Stimulated activated naive CD4-positive, alpha-beta T cell treated with Interleukin-2 at 50 U/mL for 16 hours (primary cell): ENCODE results near the gene PURB.
"Not testable (repeated sequence)": the region's sequence is repeated elsewhere in the genome, so short reads cannot be mapped to it uniquely, and the experiment has no call there.

Experiments
- DNase-seq: peaks from one replicate; lab custom pipeline; 2025; lab: John Stamatoyannopoulos, UW

The PURB gene

DNA sequence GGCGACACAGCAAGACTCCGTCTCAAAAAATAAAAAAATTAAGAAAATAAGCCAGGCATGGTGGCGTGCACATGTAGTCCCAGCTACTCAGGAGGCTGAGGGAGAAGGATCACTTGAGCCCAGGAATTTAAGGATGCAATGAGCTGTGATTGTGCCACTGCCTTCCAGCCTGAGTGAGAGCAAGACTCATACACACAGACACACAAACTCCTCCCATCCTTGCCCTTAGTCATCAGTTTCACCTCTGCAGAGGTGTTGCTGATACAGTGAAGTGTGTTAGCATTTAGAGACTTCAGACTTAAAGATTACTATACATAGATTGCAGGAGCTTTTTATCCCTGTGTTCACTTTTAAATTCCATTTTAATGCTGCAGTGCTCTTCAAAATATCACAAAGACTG lies 31.9 kb downstream of the PURB start:
- no peak for DNase-seq

DNA sequence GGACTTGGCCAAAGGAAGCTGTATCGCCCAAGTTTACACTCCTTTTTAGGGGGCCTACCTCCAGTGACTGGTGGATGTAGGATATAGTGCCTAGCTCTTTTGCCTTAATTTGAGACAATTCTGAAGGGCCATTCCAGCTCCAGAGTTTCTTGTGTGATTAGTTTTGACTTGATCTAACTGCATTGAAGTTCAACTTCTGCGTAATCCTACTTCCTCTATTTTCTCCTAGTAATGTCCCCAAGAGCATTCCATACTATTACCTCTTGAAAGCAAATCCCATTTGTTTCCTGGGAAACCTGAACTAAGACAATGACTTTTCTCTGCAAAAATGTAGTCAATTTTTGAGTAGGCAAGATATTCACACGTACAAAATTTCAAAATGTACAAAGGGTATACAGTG lies 32.7 kb downstream of the PURB start:
- DNase-seq: no peak

DNA sequence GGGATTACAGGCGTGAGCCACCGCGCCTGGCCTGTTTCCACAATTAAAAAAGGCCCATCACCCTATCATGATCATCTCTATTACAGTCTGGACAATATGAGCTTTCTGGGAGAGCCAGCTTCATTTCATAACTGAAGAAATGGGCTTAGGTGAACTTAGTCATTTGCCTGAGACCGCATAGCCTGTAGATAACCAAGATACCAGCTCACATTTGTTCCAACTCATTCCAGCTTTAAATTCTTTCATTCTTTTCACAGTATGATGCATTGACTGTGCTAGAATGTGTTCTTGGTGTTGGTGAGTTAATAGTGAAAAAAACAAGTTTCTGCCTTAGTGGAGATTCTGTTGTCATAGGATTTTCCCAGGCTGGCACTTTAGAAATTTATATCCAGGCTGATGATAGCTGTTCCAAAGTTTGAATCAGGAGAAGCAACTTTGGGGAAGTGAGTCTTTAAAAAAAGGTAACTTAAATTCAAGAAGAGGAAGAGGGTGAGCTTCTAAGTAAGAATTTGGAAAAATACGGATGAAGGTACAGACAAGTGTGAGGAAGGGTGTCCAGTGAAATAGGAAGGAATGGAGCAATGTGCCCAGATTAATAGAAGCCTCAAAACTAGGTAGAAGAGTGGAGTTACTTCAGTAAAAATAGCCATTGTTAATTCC lies 35.3 kb downstream of the PURB start:
- no peak for DNase-seq

DNA sequence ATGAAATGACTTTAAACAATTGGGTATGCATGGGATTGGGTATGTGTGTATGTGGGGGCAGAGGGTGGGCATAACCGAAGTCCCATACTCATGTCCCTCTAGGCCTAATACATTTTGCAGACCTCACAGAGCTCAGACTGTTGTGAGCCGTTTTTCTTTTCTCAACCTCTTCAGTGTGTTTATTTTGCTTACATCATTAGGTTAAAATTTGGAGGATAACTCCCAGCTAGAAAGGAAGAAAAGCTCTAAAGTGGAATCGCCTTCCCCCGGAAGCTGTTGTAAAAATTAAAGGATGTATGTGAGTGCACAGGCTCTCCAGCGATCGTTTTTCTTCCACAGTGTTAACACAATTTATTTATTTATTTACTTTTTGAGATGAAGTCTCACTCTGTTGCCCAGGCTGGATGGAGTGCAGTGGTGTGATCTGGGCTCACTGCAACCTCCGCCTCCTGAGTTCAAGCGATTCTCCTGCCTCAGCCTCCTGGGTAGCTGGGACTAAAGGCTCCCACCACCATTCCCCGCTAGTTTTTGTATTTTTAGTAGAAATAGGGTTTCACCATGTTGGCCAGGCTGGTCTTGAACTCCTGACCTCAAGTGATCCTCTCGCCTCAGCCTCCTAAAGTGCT lies 36.0 kb downstream of the PURB start:
- no peak for DNase-seq

DNA sequence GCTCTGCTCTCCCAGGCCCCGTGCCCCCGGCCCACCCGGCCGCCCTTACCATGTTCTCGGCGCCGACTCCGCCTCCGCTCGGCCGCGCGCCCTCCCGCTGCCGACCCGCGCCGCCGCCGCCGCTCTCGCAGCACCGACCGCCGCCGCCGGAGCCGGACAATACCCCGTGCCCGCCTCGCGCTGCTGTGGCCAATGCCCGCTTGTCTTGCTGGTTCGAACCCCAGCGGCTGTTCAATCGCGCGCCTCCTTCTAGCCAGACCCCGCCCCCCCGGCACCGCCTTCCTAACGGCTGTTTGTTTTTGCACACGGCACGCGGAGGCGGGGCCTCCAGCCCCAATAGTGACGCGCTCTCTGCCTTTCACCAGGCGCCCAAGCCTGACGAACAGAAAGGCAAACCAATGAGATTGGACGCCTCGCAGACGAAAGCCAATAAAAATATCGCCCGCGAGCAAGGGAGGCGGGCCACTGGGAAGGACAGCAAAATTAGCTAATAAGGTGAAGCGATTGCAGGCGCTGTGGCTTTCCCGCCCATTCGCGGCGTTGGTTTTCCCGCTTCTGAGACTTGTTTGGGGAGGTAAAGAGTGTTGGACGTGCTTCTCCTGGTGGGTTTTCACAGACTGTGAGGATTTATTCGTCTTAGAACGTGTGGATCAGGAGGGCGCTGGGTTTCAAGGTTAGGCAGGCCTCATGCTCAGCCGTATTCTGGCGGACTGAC lies 37.3 kb downstream of the PURB start, which contains the start of gene H2AZ2:
Gene H2AZ2, minus strand, starts transcription at position 168 of the 715 bp plus-strand sequence. Its CDS starts 116 bp downstream, at position 52.
- DNase-seq: peak; percentile 100

DNA sequence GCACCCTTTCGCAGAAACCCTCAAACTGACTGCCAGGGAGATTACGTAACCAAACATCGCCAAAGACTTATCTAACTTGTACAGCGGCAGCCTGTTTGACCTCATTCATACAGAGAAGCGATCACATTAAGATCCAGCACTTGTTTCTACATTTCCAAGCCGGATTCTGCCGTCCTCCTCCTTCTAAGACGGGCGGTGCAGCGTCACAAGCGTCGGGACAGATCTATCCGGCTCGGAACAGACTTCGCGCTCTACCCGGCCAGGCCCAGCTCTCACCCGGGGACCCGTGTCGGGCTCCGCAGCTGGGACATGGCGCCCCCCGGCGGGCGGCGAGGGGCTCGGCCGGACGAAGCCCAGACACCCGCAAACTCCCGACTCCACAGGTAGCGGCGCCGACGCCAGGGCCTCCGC lies 37.8 kb downstream of the PURB start:
- DNase-seq: peak; percentile 76

DNA sequence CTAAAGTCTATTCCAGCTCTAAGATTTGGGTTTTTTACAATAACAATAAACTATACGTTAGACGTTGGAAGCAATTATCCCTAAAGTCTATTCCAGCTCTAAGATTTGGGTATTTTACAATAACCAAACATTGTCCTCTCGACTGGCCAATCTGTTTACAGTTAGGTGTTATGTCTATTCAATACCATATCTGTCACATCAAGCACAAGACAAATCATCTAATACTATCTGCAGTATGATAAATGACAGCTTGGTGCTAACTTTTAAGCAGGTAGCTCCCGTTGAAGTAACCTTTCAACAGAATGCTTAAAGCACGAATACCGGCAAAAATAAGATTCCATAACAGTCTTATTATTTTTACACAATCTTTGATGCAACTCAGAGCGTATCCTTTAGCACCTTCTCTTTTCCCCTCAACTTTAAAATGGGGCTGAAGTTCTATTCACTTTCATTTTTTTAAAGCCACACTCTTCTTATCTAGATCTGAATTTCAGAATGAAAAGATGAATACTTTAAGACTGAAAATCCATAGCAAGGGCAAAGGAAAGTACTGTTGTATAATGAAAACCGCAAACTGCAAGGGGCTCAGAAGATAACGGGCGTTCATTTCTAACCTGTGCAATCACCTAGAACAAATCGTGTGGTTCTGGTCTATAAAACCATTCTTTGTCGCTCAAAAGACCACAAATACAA lies 38.4 kb downstream of the PURB start:
- DNase-seq: no peak

DNA sequence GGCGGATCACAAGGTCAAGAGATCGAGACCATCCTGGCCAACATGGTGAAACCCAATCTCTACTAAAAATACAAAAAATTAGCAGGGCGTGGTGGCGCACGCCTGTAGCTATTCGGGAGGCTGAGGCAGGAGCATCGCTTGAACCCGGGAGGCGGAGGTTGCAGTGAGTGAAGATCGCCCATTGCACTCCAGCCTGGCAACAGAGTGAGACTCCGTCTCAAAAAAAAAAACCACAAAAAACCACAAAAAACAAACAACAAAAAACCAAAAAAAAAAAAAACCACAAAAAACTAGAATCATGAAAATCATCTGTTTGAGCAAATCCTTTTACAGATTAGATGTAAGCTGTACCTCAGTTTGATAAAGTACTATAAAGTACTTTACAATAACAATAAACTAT lies 38.9 kb downstream of the PURB start:
- DNase-seq: not testable (repeated sequence)

DNA sequence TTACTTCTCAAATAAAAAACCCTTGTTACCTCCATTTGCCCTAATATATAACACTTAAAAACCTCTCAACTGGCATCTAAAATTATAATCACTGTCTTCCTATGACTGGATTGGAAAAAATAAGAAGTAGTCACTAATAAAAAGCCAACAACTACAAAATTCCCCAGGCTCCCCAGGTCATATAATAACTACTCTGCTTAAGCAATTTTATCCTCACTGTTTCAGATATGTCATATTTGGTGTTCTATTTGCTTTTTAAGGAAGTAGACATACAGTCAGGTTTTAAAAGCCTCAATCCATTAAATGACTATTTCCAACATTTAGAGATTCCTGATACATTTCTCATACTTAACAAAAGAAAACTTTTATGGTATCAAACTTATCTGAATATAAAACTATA lies 39.9 kb downstream of the PURB start:
- DNase-seq: no peak

DNA sequence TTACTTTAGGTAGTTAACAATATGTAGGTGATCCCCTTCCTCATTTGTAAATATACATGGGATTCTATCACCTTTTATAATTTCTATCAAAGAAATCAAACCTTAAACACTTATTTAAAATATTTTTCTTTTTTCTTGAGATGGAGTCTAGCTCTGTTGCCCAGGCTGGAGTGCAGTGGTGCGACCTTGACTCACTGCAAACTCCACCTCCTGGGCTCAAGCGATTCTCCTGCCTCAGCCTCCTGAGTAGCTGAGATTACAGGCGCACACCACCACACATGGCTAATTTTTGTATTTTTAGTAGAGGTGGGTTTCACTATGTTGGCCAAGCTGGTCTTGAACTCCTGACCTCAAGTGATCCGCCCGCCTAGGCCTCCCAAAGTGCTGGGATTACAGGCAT lies 41.9 kb downstream of the PURB start:
- not testable (repeated sequence) for DNase-seq

DNA sequence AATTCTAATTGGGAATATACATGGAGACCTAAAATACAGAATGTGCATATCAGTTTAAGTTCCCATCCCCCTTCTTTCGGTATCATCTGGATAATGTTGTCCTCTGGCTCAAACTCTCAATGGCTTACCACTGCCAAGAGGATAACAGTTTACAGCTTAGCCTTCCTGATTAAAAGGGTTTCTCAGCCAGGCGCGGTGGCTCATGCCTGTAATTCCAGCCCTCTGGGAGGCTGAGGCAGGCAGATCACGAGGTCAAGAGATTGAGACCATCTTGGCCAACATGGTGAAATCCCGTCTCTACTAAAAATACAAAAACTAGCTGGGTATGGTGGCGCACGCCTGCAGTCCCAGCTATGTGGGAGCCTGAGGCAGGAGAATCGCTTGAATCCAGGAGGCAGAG lies 42.7 kb downstream of the PURB start:
- DNase-seq: not testable (repeated sequence)

DNA sequence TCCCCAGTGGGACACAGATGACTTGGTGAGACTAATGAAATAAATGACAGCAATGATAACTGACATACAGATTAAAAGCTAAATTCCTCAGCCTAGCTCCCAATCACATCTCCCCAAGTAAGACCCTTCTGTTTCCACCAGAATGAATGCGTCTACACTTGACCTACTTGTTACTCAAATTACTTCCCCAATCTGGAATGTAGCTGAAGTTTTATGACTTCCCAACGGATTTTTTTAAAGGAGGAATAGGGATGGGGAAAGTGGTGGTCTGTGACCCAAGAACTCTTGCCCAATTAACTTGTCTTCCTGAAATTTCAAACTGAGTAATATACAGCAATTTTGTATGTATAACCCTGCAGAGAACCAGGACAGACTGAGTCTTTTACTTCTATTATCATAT lies 46.6 kb downstream of the PURB start:
- no peak for DNase-seq

DNA sequence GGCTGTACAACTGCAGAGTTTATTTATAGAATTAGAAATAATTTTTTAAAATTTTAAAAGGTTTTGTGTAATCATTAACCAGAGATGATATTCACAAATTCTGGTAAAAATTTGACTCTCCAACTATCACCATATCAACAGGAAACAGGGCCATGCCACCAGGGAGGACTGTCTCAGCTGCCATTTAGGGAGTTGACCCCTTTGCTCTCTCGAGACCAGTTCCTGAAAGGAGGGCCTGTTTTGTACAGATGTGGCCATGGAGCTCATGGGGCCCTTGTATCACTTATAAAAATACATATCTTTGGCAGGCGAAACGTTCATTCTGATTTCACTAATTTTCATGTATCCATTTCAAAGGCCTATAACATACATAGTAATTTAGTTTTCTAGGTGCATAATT lies 57.8 kb downstream of the PURB start:
- DNase-seq: no peak
